Measurements from ENCODE around the gene CAMK1D. TPM values are rescaled to one million over a fixed set of nuclear protein-coding genes. Genes with fewer than 3 reads are reported as not detected.

CAMK1D gene
- total and polyA plus RNA-seq, 2 of the 4 experiments (the other 2 are of a cell fraction): 5.0 to 5.3 TPM

DNA sequence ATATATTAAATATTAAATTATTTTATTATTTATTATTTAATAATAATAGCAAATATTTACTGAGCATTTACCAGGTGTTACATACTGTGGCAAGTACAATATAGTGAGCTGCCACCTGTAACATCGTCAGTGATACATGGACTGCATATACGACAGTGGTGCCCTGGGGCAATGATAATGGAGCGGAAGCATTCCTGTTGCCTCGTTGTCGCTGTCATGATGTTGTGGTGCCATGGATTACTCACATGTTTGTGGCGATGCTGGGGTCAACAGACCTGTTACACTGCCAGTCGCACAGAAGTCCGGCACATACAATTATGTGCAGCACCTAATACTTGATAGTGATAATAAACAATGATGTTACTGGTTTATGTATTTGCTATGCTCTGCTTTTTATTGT lies 20.6 kb downstream of the CAMK1D start:
- no peak overlapping the region for H3K18ac ChIP-seq (ENCODE audit: low read depth, low read length)
- DNase-seq: no peak
- peaks cover 2% of the 10 kb centered on the region; the same call in 1 of the 2 replicates for H3K4me1 ChIP-seq (ENCODE audit: control insufficient read depth, insufficient read depth, low read length)
- H3K9me3 ChIP-seq (ENCODE audit: control insufficient read depth, insufficient read depth, low read length): no peaks in the 10 kb centered on the region
- H2BK15ac ChIP-seq (ENCODE audit: low read depth, low read length): no peak overlapping the region
- no TSS peak for BruUV-seq (replicated peaks)
- intact Hi-C loops (cut with micrococcal nuclease) (no loop called here), dilution Hi-C loops (cut with HindIII; ENCODE audit: low sequenced_read_pairs, unreplicated experiment) (no loop called here), in situ Hi-C loops (cut with MboI; ENCODE audit: low sequenced_read_pairs) (no loop called here)
- H2BK20ac ChIP-seq (ENCODE audit: low read depth, low read length): no peak overlapping the region
- POLR2A ChIA-PET (ENCODE audit: unreplicated experiment): interaction anchor here (0.6 kb wide), 1 partner anchor 32 kb away, joined by 3 read pairs; no protein-coding TSS in a partner anchor
- H3K4me2 ChIP-seq (ENCODE audit: low read depth, low read length): no peak overlapping the region
- H3K9me1 ChIP-seq (ENCODE audit: insufficient read depth, low read length): peaks cover 3% of the 10 kb centered on the region; the same call in 1 of the 2 replicates
- H3K4ac ChIP-seq (ENCODE audit: low read depth, low read length): no peak overlapping the region
- TF ChIP-seq RFX5 (IDR thresholded peaks at IDR 0.05; ENCODE audit: low read depth, low read length) (no peak), FOS (IDR thresholded peaks at IDR 0.05; ENCODE audit: low read depth, low read length) (no peak), BHLHE40 (IDR thresholded peaks at IDR 0.05; ENCODE audit: low read depth, low read length) (no peak), CHD1 (IDR thresholded peaks at IDR 0.05; ENCODE audit: low read depth, low read length) (no peak), NFE2L2 (IDR thresholded peaks at IDR 0.05; ENCODE audit: low read depth, low read length) (no peak), MAZ (IDR thresholded peaks at IDR 0.05; ENCODE audit: borderline replicate concordance, low read depth, low read length) (no peak), ELK1 (IDR thresholded peaks at IDR 0.05; ENCODE audit: borderline replicate concordance, low read depth, low read length) (no peak), POLR2A (IDR thresholded peaks at IDR 0.05; ENCODE audit: low read depth, low read length) (no peak), CTCF (conservative IDR thresholded peaks at IDR 0.05; ENCODE audit: low read depth, low read length) (no peak), MAFK (IDR thresholded peaks at IDR 0.05; ENCODE audit: low read depth, low read length) (no peak), RCOR1 (IDR thresholded peaks at IDR 0.05; ENCODE audit: insufficient replicate concordance, low read length) (no peak), CEBPB (IDR thresholded peaks at IDR 0.05; ENCODE audit: low read depth, low read length) (no peak), RAD21 (IDR thresholded peaks at IDR 0.05; ENCODE audit: low read length) (no peak), SMC3 (IDR thresholded peaks at IDR 0.05; ENCODE audit: low read depth, low read length) (no peak), MXI1 (IDR thresholded peaks at IDR 0.05; ENCODE audit: borderline replicate concordance, low read depth, low read length) (no peak)
- TF ChIP-seq, protein P1, sequence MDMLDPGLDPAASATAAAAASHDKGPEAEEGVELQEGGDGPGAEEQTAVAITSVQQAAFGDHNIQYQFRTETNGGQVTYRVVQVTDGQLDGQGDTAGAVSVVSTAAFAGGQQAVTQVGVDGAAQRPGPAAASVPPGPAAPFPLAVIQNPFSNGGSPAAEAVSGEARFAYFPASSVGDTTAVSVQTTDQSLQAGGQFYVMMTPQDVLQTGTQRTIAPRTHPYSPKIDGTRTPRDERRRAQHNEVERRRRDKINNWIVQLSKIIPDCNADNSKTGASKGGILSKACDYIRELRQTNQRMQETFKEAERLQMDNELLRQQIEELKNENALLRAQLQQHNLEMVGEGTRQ (IDR thresholded peaks at IDR 0.05; ENCODE audit: low read depth, low read length): no peak
- H3K27me3 ChIP-seq (ENCODE audit: control insufficient read depth, insufficient read depth, low read length): no peaks in the 10 kb centered on the region
- H3K27ac ChIP-seq (ENCODE audit: insufficient read depth, low read length): no peak overlapping the region
- H3K79me1 ChIP-seq (ENCODE audit: low read depth in 1 of 2, low read length in 2 of 2): no peaks in the 10 kb centered on the region
- no peak overlapping the region for H4K91ac ChIP-seq (ENCODE audit: insufficient read depth, low read depth, low read length)
- H3K9ac ChIP-seq (ENCODE audit: low read depth, low read length): no peak overlapping the region
- no peak overlapping the region for H2BK5ac ChIP-seq (ENCODE audit: low read depth, low read length, poor library complexity, severe bottlenecking)
- no peak overlapping the region for H3K23ac ChIP-seq (ENCODE audit: low read depth, low read length)
- 90% methylated on average over 5 of the region's 8 CpGs; no CpG with 5 or more reads in 1 of the 2 experiments for WGBS, 2 experiments (ENCODE audit: extremely low coverage in 2 of 2, insufficient read length in 1 of 2)
- H3K14ac ChIP-seq (replicated peaks; ENCODE audit: low read depth, low read length): no peak overlapping the region
- H3K36me3 ChIP-seq (ENCODE audit: control insufficient read depth, insufficient read depth, low read length): no peaks in the 10 kb centered on the region
- no peak overlapping the region for H2AK5ac ChIP-seq (ENCODE audit: low read depth, low read length)
- no peak overlapping the region for H3K4me3 ChIP-seq (ENCODE audit: insufficient read depth, low read depth, low read length)
- no peak overlapping the region for H3K56ac ChIP-seq (ENCODE audit: extremely low read depth, insufficient read depth, low read length)
- H2AK9ac ChIP-seq (replicated peaks; ENCODE audit: low read depth, low read length, poor library complexity): no peak overlapping the region
- no peak for ATAC-seq (ENCODE audit: low read depth)
- H2AFZ ChIP-seq (replicated peaks; ENCODE audit: low read length, poor library complexity): no peak overlapping the region
- no peaks in the 10 kb centered on the region for H4K20me1 ChIP-seq (ENCODE audit: insufficient read depth, low read length)
- CTCF ChIA-PET: no interaction called here
- H2BK120ac ChIP-seq (ENCODE audit: low read depth, low read length): no peak overlapping the region
- no peak overlapping the region for H4K8ac ChIP-seq (ENCODE audit: low read depth in 2 of 2, low read length in 2 of 2)
- no peak overlapping the region for H4K5ac ChIP-seq (ENCODE audit: low read depth, low read length)

All from IMR-90 (cell line).